ENCODE measurements around the gene KCNQ1. TPM values are rescaled to one million over a fixed set of nuclear protein-coding genes. Genes with fewer than 3 reads are reported as not detected.

KCNQ1 gene
- total RNA-seq, 2 donors from 2014 or later = 38.9 to 46.1 TPM

- WGBS, 2 donors = 89 to 93% methylated on average over 7 to 19 of the region's 19 CpGs
- no peak overlapping the region for H3K27ac ChIP-seq
- H3K4me3 ChIP-seq = no peak overlapping the region
- TF ChIP-seq POLR2A (IDR thresholded peaks at IDR 0.05) (no peak), CTCF (IDR thresholded peaks at IDR 0.05) (no peak)
- peaks cover 46% of the 10 kb centered on the region for H3K4me1 ChIP-seq
- ATAC-seq (no peak), DNase-seq (no peak)
- no peaks in the 10 kb centered on the region for H3K27me3 ChIP-seq
- intact Hi-C loops (cut with DNase I) = no loop called here
- H3K36me3 ChIP-seq (replicated peaks in 1 of 2; ENCODE audit: insufficient read depth in 1 of 2, low read depth in 2 of 2) = no peaks in the 10 kb centered on the region
- no peaks in the 10 kb centered on the region for H3K9me3 ChIP-seq
Measured at GRCh38 chr11:2450321-2451041, 5.7 kb downstream of the KCNQ1 start.

- 94% methylated on average over 15 of the region's 15 CpGs; no CpG with 5 or more reads in 1 of the 2 donors for WGBS, 2 donors
- H3K4me1 ChIP-seq = peaks cover 38% of the 10 kb centered on the region
- H3K4me3 ChIP-seq = no peak overlapping the region
- ATAC-seq (no peak), DNase-seq (no peak)
- TF ChIP-seq POLR2A (IDR thresholded peaks at IDR 0.05) (no peak), CTCF (IDR thresholded peaks at IDR 0.05) (no peak)
- no peak overlapping the region for H3K27ac ChIP-seq
- no peaks in the 10 kb centered on the region for H3K27me3 ChIP-seq
- H3K36me3 ChIP-seq (replicated peaks in 1 of 2; ENCODE audit: insufficient read depth in 1 of 2, low read depth in 2 of 2) = no peaks in the 10 kb centered on the region
- no peaks in the 10 kb centered on the region for H3K9me3 ChIP-seq
- intact Hi-C loops (cut with DNase I) = no loop called here
Measured at GRCh38 chr11:2451336-2451735, 6.5 kb downstream of the KCNQ1 start.

- intact Hi-C loops (cut with DNase I) = no loop called here
- H3K36me3 ChIP-seq (replicated peaks in 1 of 2; ENCODE audit: insufficient read depth in 1 of 2, low read depth in 2 of 2) = no peaks in the 10 kb centered on the region
- peaks cover 32% of the 10 kb centered on the region for H3K4me1 ChIP-seq
- 68 to 69% methylated on average over 5 to 6 of the region's 6 CpGs for WGBS, 2 donors
- H3K4me3 ChIP-seq = no peak overlapping the region
- no peak overlapping the region for H3K27ac ChIP-seq
- ATAC-seq = no peak
- TF ChIP-seq POLR2A (IDR thresholded peaks at IDR 0.05) (no peak), CTCF (IDR thresholded peaks at IDR 0.05) (no peak)
- no peak for DNase-seq
- H3K9me3 ChIP-seq = no peaks in the 10 kb centered on the region
- H3K27me3 ChIP-seq = no peaks in the 10 kb centered on the region
Measured at GRCh38 chr11:2451916-2452315, 7.1 kb downstream of the KCNQ1 start.

- intact Hi-C loops (cut with DNase I) = no loop called here
- DNase-seq (peak in 3 of 4 donors; percentile 44 to 58 (median 56)), ATAC-seq (peak; percentile 43)
- Histone ChIP-seq H3K4me3 (no peak overlapping the region), H3K4me1 (peaks cover 26% of the 10 kb centered on the region), H3K27ac (no peak overlapping the region), H3K36me3 (replicated peaks in 1 of 2; ENCODE audit: insufficient read depth in 1 of 2, low read depth in 2 of 2) (no peaks in the 10 kb centered on the region), H3K27me3 (no peaks in the 10 kb centered on the region), H3K9me3 (no peaks in the 10 kb centered on the region)
- WGBS, 2 donors = 58 to 64% methylated on average over 17 to 20 of the region's 20 CpGs
- no peak for TF ChIP-seq POLR2A (IDR thresholded peaks at IDR 0.05)
Measured at GRCh38 chr11:2452321-2453012, 7.7 kb downstream of the KCNQ1 start.

- TF ChIP-seq CTCF (IDR thresholded peaks at IDR 0.05) (no peak), POLR2A (IDR thresholded peaks at IDR 0.05) (no peak)
- intact Hi-C loops (cut with DNase I) = no loop called here
Measured at GRCh38 chr11:2453436-2453835, 8.6 kb downstream of the KCNQ1 start.

More at GRCh38 chr11:2453436-2453835, 8.6 kb downstream of the KCNQ1 start:
- Histone ChIP-seq H3K9me3 (no peaks in the 10 kb centered on the region), H3K27ac (no peak overlapping the region), H3K27me3 (no peaks in the 10 kb centered on the region), H3K36me3 (replicated peaks in 1 of 2; ENCODE audit: insufficient read depth in 1 of 2, low read depth in 2 of 2) (no peaks in the 10 kb centered on the region), H3K4me3 (no peak overlapping the region), H3K4me1 (peaks cover 17% of the 10 kb centered on the region)
- 98 to 99% methylated on average over 5 of the region's 5 CpGs for WGBS, 2 donors
- DNase-seq = no peak
- ATAC-seq = no peak

Measured in body of pancreas (tissue), 4 donors.